ENCODE data around the gene SEL1L. TPM values are rescaled to one million over a fixed set of nuclear protein-coding genes. Genes with fewer than 3 reads are reported as not detected.
A peak's percentile ranks its signal among the peaks of the same experiment; 100 is the strongest.

SEL1L gene
- total and polyA plus RNA-seq, 3 donors from 2014 or later, result 30.2 to 40.7 (median 40.0) TPM

DNA sequence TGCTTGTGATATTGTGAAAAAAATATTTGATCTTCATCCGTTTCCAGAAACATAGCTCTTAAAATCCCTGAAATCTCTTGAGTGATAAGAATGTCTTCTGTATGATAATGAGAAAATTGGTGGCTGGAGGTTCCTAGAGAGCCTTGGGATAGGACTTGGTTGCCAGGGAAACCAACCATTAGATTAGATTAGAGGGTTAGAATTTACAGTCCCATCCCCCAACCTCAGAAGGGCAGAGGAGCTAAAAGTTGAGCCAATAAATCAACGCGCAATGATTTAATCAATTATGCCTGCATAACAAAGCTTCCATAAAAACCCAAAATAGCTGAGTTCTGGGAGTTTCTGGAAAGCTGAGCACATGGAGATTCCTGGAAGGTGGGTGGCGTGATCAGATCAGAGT, 10.6 kb downstream of the SEL1L start:
- H3K27ac ChIP-seq, result no peak overlapping the region
- H3K4me3 ChIP-seq, result no peak overlapping the region
- WGBS, 2 donors, result 76 to 84% methylated on average over 4 of the region's 4 CpGs
- H3K4me1 ChIP-seq, result peaks cover 18% of the 10 kb centered on the region
- H3K36me3 ChIP-seq (ENCODE audit: low read depth, missing control alignments), result no peaks in the 10 kb centered on the region
- no peak for DNase-seq
- no peaks in the 10 kb centered on the region for H3K27me3 ChIP-seq
- no peaks in the 10 kb centered on the region for H3K9me3 ChIP-seq
- intact Hi-C loops (cut with DNase I; ENCODE audit: low total_unique reads), result no loop called here
- TF ChIP-seq POLR2A (IDR thresholded peaks at IDR 0.05), result no peak
- TF ChIP-seq, protein P1, sequence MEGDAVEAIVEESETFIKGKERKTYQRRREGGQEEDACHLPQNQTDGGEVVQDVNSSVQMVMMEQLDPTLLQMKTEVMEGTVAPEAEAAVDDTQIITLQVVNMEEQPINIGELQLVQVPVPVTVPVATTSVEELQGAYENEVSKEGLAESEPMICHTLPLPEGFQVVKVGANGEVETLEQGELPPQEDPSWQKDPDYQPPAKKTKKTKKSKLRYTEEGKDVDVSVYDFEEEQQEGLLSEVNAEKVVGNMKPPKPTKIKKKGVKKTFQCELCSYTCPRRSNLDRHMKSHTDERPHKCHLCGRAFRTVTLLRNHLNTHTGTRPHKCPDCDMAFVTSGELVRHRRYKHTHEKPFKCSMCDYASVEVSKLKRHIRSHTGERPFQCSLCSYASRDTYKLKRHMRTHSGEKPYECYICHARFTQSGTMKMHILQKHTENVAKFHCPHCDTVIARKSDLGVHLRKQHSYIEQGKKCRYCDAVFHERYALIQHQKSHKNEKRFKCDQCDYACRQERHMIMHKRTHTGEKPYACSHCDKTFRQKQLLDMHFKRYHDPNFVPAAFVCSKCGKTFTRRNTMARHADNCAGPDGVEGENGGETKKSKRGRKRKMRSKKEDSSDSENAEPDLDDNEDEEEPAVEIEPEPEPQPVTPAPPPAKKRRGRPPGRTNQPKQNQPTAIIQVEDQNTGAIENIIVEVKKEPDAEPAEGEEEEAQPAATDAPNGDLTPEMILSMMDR (IDR thresholded peaks at IDR 0.05), result no peak

- Histone ChIP-seq H3K36me3 (ENCODE audit: low read depth, missing control alignments) (no peaks in the 10 kb centered on the region), H3K27ac (no peak overlapping the region), H3K4me1 (peaks cover 33% of the 10 kb centered on the region), H3K9me3 (no peaks in the 10 kb centered on the region), H3K4me3 (no peak overlapping the region), H3K27me3 (no peaks in the 10 kb centered on the region)
- DNase-seq, result no peak
- TF ChIP-seq POLR2A (IDR thresholded peaks at IDR 0.05), result no peak
- TF ChIP-seq, protein P1 (IDR thresholded peaks at IDR 0.05), result no peak
- intact Hi-C loops (cut with DNase I; ENCODE audit: low total_unique reads), result no loop called here
- WGBS, 2 donors, result 92 to 96% methylated on average over 4 of the region's 4 CpGs
Measured at GRCh38 chr14:81521356-81521755, 12.3 kb downstream of the SEL1L start.

DNA sequence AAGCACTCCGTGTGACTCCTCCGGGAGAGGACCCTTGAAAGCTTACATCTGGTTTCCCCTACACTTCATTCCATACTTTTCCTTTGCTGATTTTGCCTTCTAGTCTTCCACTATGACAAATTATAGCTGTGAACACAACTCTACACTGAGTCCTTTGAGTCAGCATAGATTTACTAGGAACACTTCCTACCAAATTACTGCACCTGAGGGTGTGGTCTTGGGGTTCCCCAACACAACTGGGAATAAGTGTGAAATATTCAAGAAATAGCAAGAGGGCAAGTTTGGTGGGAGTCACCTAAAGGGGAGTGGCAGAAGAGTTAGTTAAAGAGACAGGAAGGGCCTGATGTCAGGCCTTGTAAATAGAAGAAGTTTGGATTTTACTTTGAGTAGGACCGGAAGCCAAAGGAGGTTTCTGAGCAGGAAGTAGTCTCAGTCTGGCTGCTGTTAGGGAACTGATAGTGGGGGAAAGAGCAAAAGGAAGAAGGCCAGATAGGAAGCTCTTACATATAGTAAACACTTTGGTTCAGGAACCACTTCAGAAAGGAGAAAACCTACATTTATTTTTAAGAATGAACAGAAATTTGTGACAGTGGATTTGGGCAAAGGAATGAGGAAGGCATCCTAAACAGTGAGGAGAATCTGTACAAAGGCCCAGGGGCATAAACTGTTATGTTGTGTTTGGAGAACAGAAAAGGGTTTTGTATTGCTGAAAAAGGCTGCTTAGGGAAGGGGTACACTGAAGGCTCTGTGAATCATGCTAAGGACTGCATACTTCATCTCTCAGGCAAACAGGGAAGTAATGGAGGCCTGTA, 14.2 kb downstream of the SEL1L start:
- H3K4me3 ChIP-seq, result no peak overlapping the region
- DNase-seq, result no peak
- H3K27me3 ChIP-seq, result no peaks in the 10 kb centered on the region
- WGBS, 2 donors, result 30 to 38% methylated on average over 3 of the region's 3 CpGs
- H3K9me3 ChIP-seq, result no peaks in the 10 kb centered on the region
- H3K4me1 ChIP-seq, result peaks cover 33% of the 10 kb centered on the region
- TF ChIP-seq POLR2A (IDR thresholded peaks at IDR 0.05), result no peak
- TF ChIP-seq, protein P1 (IDR thresholded peaks at IDR 0.05), result no peak
- no peaks in the 10 kb centered on the region for H3K36me3 ChIP-seq (ENCODE audit: low read depth, missing control alignments)
- intact Hi-C loops (cut with DNase I; ENCODE audit: low total_unique reads), result no loop called here
- peak overlapping the region; percentile 27 to 87 for H3K27ac ChIP-seq

DNA sequence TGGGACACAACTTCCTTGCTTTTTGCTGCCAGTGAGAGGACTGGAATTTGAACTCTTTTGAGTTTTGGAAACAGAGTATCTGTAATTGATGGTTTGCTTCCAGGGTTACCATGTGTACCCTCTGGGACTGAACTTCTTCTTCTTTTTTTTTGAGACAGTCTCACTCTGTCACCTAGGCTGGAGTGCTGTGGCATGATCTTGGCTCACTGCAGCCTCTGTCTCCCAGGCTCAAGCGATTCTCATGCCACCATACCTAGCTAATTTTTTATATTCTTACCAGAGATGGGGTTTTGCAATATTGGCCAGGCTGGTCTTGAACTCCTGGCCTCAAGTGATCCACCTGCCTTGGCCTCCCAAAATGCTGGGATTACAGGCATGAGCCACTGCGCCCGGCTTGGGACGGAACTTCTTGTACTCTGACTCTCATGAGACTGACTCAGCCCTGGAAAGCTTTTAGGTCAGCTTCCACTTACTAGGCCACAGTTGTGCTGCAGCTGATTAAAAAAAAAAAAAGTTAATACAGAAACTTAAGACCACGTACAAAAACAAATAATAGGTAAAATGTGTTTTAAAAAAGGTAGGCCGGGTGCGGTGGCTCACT, 15.8 kb downstream of the SEL1L start:
- Histone ChIP-seq H3K27me3 (no peaks in the 10 kb centered on the region), H3K36me3 (ENCODE audit: low read depth, missing control alignments) (no peaks in the 10 kb centered on the region), H3K9me3 (no peaks in the 10 kb centered on the region), H3K4me3 (no peak overlapping the region), H3K4me1 (peaks cover 33% of the 10 kb centered on the region), H3K27ac (peak overlapping the region; percentile 87)
- no peak for TF ChIP-seq POLR2A (IDR thresholded peaks at IDR 0.05)
- TF ChIP-seq, protein P1 (IDR thresholded peaks at IDR 0.05), result no peak
- WGBS, 2 donors, result 51 to 56% methylated on average over 7 of the region's 7 CpGs
- intact Hi-C loops (cut with DNase I; ENCODE audit: low total_unique reads), result no loop called here
- peak; percentile 69 for DNase-seq
